Osteoblast (primary cell): ENCODE measurements around the gene HBG2. TPM values are rescaled to one million over a fixed set of nuclear protein-coding genes. Genes with fewer than 3 reads are reported as not detected.

Source experiments
- DNase-seq: peaks from one replicate; pipeline ENCODE4 v3.0.0; 2011; ENCODE audit warnings: low spot score, mixed read lengths; ENCODE audit not compliant: insufficient read length; ENCODE audit errors: missing footprints
- H2AFZ ChIP-seq: 2 replicates; pipeline ENCODE4 v1.6.0; 2011; ENCODE audit warnings: mild to moderate bottlenecking, low read length
- H3K27ac ChIP-seq: 2 replicates; pipeline ENCODE4 v1.5.1; 2011; ENCODE audit warnings: mild to moderate bottlenecking, low read depth, low read length, moderate library complexity
- H3K27me3 ChIP-seq: 2 replicates; pipeline ENCODE4 v1.6.0; 2012; ENCODE audit warnings: mild to moderate bottlenecking, control low read depth, inconsistent platforms, low read length, moderate library complexity; ENCODE audit not compliant: insufficient read depth
- H3K36me3 ChIP-seq: 2 replicates; pipeline ENCODE4 v1.5.1; 2011; ENCODE audit warnings: mild to moderate bottlenecking, low read length, control low read depth, moderate library complexity; ENCODE audit not compliant: insufficient read depth
- H3K4me1 ChIP-seq: 2 replicates; pipeline ENCODE4 v1.5.1; 2011; ENCODE audit warnings: mild to moderate bottlenecking, low read length, control low read depth, moderate library complexity; ENCODE audit not compliant: insufficient read depth
- H3K4me2 ChIP-seq: 2 replicates; pipeline ENCODE4 v1.6.0; 2011; ENCODE audit warnings: mild to moderate bottlenecking, low read length; ENCODE audit not compliant: insufficient read depth
- H3K4me3 ChIP-seq: fragments of 200-600 bp; sonication (generic); 3 replicates; pipeline ENCODE4 v1.5.1; 2012; ENCODE audit warnings: mild to moderate bottlenecking, low read length, inconsistent platforms; ENCODE audit not compliant: insufficient read depth
- H3K79me2 ChIP-seq: 2 replicates; pipeline ENCODE4 v1.6.0; 2012; ENCODE audit warnings: mild to moderate bottlenecking, low read length, control low read depth, inconsistent platforms; ENCODE audit not compliant: insufficient read depth
- H3K9me3 ChIP-seq: 2 replicates; pipeline ENCODE4 v1.5.1; 2011; ENCODE audit warnings: low read depth, low read length, control low read depth
- H4K20me1 ChIP-seq: 2 replicates; pipeline ENCODE4 v1.6.0; 2012; ENCODE audit warnings: mild to moderate bottlenecking, low read length, control low read depth; ENCODE audit not compliant: insufficient read depth
- CTCF ChIP-seq: IDR thresholded peaks from 2 replicates; pipeline ENCODE4 v1.5.1; 2011; ENCODE audit warnings: mild to moderate bottlenecking, low read depth, low read length, moderate library complexity; ENCODE audit errors: extremely low read depth
- total RNA-seq: library from RNA; depleted of rRNA; stranded (reverse); fragments of >200 nt; gene quantifications from 2 replicates; pipeline ENCODE4 v1.2.3, GENCODE V29; 2012

Gene HBG2
- total RNA-seq, 1 donor, result not detected

DNA sequence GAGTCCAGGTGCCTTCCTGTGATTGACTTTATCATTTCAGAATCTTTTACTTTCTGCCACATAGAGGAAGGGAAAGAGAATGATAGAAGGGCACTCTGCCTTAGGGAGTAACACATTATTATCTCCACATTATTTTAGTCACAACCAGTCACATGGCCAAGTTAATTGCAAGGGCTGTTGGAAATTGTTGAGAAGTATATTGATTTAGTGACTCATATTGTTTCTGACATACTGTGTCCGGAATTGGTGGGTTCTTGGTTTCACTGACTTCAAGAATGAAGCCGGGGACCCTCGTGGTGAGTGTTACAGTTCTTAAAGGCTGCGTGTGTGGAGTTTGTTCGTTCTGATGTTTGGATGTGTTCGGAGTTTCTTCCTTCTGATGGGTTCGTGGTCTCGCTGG is 38.4 kb upstream of the HBG2 start:
- Histone ChIP-seq H3K36me3 (no peaks in the 10 kb centered on the region), H4K20me1 (no peaks in the 10 kb centered on the region), H3K4me3 (no peak overlapping the region), H3K4me2 (no peak overlapping the region), H3K27me3 (no peaks in the 10 kb centered on the region), H3K79me2 (no peaks in the 10 kb centered on the region), H3K27ac (no peak overlapping the region), H3K4me1 (peaks cover 19% of the 10 kb centered on the region), H3K9me3 (no peaks in the 10 kb centered on the region), H2AFZ (peak overlapping the region; percentile 52)
- no peak for TF ChIP-seq CTCF
- DNase-seq, result no peak

GRCh38 chr11:5291207-5291838 is 36.7 kb upstream of the HBG2 start:
- Histone ChIP-seq H3K4me1 (peaks cover 13% of the 10 kb centered on the region), H3K4me3 (no peak overlapping the region), H2AFZ (peak overlapping the region; percentile 47), H3K4me2 (no peak overlapping the region), H3K9me3 (no peaks in the 10 kb centered on the region), H3K36me3 (no peaks in the 10 kb centered on the region), H3K27ac (no peak overlapping the region), H3K79me2 (no peaks in the 10 kb centered on the region), H4K20me1 (no peaks in the 10 kb centered on the region), H3K27me3 (no peaks in the 10 kb centered on the region)
- peak; percentile 66 for TF ChIP-seq CTCF
- peak; percentile 76 for DNase-seq

DNA sequence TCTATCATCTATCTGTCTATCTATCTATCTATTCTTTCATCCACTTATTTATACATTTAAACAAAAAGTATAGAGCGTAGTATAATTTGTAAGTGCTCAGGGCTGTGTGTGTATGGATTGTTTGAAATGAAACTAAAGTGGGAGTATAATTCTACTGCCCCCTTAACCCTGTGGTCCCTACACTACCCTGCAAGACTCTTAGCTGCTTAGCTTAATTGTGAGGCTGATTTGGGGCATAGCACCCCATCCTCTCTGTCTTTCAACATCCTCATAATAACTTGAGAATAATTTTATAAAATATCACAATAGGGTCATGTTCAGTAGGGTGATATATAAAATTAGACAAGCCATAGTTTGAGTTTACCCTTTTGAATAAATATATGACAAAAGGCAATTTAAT is 35.5 kb upstream of the HBG2 start:
- no peaks in the 10 kb centered on the region for H4K20me1 ChIP-seq
- H3K4me2 ChIP-seq, result no peak overlapping the region
- no peak for TF ChIP-seq CTCF
- DNase-seq, result no peak
- H3K4me3 ChIP-seq, result no peak overlapping the region
- peak overlapping the region; percentile 54 for H2AFZ ChIP-seq
- H3K4me1 ChIP-seq, result peaks cover 13% of the 10 kb centered on the region
- H3K27me3 ChIP-seq, result no peaks in the 10 kb centered on the region
- H3K79me2 ChIP-seq, result no peaks in the 10 kb centered on the region
- no peak overlapping the region for H3K27ac ChIP-seq
- no peaks in the 10 kb centered on the region for H3K36me3 ChIP-seq
- no peaks in the 10 kb centered on the region for H3K9me3 ChIP-seq

GRCh38 chr11:5289696-5290095 is 35.1 kb upstream of the HBG2 start:
- Histone ChIP-seq H3K27ac (no peak overlapping the region), H3K27me3 (no peaks in the 10 kb centered on the region), H3K9me3 (no peaks in the 10 kb centered on the region), H3K4me1 (peaks cover 13% of the 10 kb centered on the region), H3K36me3 (no peaks in the 10 kb centered on the region), H4K20me1 (no peaks in the 10 kb centered on the region), H3K4me3 (no peak overlapping the region), H2AFZ (peak overlapping the region; percentile 54), H3K79me2 (no peaks in the 10 kb centered on the region), H3K4me2 (no peak overlapping the region)
- no peak for TF ChIP-seq CTCF
- peak; percentile 50 for DNase-seq
